Measurements from ENCODE around the gene VANGL1.

Gene VANGL1

GRCh38 chr1:115669886-115670285, 28.1 kb downstream of the VANGL1 start:
- DNase-seq, result no peak

GRCh38 chr1:115670476-115671175, 28.9 kb downstream of the VANGL1 start:
- DNase-seq, result no peak

- no peak for DNase-seq
Observed at GRCh38 chr1:115671176-115671934, 29.6 kb downstream of the VANGL1 start.

- no peak for DNase-seq
Observed at GRCh38 chr1:115672224-115673009, 30.6 kb downstream of the VANGL1 start.

GRCh38 chr1:115676498-115677181, 34.9 kb downstream of the VANGL1 start:
- DNase-seq, result no peak

GRCh38 chr1:115677182-115677555, 35.4 kb downstream of the VANGL1 start:
- DNase-seq, result no peak

- no peak for DNase-seq
Observed at GRCh38 chr1:115677565-115677964, 35.8 kb downstream of the VANGL1 start.

- no peak for DNase-seq
Observed at GRCh38 chr1:115678141-115678540, 36.4 kb downstream of the VANGL1 start.

GRCh38 chr1:115679141-115679611, 37.4 kb downstream of the VANGL1 start:
- no peak for DNase-seq

GRCh38 chr1:115680730-115681111, 39.0 kb downstream of the VANGL1 start:
- no peak for DNase-seq

GRCh38 chr1:115682792-115683191, 41.0 kb downstream of the VANGL1 start:
- no peak for DNase-seq

GRCh38 chr1:115685029-115685705, 43.4 kb downstream of the VANGL1 start:
- no peak for DNase-seq

GRCh38 chr1:115687744-115688143, 46.0 kb downstream of the VANGL1 start:
- no peak for DNase-seq

GRCh38 chr1:115690972-115691371, 49.2 kb downstream of the VANGL1 start:
- no peak for DNase-seq

GRCh38 chr1:115692224-115692623, 50.5 kb downstream of the VANGL1 start:
- no peak for DNase-seq

GRCh38 chr1:115694805-115695204, 53.0 kb downstream of the VANGL1 start:
- no peak for DNase-seq

- DNase-seq, result no peak
Observed at GRCh38 chr1:115697619-115698018, 55.8 kb downstream of the VANGL1 start.

GRCh38 chr1:115701090-115701489, 59.3 kb downstream of the VANGL1 start:
- DNase-seq, result no peak

- DNase-seq, result no peak
Observed at GRCh38 chr1:115702959-115703358, 61.2 kb downstream of the VANGL1 start.

GRCh38 chr1:115705085-115705951, 63.5 kb downstream of the VANGL1 start:
- DNase-seq, result no peak

GRCh38 chr1:115705963-115706362, 64.2 kb downstream of the VANGL1 start:
- DNase-seq, result no peak
